OCI-LY3 (cell line): ENCODE results near the gene TFE3.

ENCODE experiments used
- EZH2phosphoT487 ChIP-seq: fragments of 200-600 bp; shearing (Covaris generic); IDR thresholded peaks from 2 replicates; pipeline ENCODE4 v1.6.1; 2018; ENCODE audit warnings: antibody characterized with exemption, mixed run types, low read depth
- TF ChIP-seq, protein P1 (sequence below): fragments of 200-600, 300-600 bp; sonication (generic); IDR thresholded peaks from 2 replicates; pipeline ENCODE4 v1.5.1; 2014; ENCODE audit warnings: antibody characterized with exemption, low read length, low read depth

- TF ChIP-seq, protein P1, sequence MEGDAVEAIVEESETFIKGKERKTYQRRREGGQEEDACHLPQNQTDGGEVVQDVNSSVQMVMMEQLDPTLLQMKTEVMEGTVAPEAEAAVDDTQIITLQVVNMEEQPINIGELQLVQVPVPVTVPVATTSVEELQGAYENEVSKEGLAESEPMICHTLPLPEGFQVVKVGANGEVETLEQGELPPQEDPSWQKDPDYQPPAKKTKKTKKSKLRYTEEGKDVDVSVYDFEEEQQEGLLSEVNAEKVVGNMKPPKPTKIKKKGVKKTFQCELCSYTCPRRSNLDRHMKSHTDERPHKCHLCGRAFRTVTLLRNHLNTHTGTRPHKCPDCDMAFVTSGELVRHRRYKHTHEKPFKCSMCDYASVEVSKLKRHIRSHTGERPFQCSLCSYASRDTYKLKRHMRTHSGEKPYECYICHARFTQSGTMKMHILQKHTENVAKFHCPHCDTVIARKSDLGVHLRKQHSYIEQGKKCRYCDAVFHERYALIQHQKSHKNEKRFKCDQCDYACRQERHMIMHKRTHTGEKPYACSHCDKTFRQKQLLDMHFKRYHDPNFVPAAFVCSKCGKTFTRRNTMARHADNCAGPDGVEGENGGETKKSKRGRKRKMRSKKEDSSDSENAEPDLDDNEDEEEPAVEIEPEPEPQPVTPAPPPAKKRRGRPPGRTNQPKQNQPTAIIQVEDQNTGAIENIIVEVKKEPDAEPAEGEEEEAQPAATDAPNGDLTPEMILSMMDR: no peak
- no peak for TF ChIP-seq EZH2phosphoT487
These were observed 59.3 kb downstream of the TFE3 start for GRCh38 chrX:48983896-48984295.
